HG03196 (cell line): Measurements from ENCODE around the gene CORO1C.
"Not testable (repeated sequence)": the region's sequence is repeated elsewhere in the genome, so short reads cannot be mapped to it uniquely, and the experiment has no call there.

ENCODE experiments used
- ATAC-seq: cut with Tn5 transposase; IDR thresholded peaks from one replicate; pipeline ENCODE4 v1.9.1; 2021; ENCODE audit not compliant: unreplicated experiment

Gene CORO1C

DNA sequence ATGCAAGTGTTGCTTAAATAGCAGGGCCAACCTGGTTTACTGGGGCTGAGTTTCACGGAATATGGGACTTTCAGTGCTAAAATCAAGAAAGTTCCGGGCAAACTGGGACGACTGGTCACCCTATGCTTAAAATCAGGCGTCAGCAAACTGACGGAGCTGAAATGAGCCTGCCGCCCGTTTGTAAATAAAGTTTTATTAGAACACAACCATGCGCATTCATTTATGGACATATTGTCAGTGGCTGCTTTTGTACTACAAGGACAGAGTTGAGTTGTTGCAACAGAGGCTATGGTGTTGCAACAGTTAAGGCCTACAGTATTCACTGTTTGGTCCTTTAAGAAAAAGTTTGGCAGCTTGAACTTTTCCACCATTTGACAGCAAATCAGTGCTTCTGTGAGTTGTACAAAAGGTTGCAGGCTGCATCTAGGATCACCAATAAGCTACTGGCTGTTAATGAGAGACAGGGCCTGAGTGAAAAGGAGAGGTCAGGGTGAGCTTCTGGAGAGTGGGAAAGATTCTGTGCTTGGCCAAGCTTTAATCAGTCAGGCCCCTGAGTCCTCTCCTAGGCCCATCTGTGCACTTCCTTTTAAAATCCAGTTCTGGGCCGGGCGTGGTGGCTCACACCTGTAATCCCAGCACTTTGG is 111.0 kb downstream of the CORO1C start:
- ATAC-seq = no peak

DNA sequence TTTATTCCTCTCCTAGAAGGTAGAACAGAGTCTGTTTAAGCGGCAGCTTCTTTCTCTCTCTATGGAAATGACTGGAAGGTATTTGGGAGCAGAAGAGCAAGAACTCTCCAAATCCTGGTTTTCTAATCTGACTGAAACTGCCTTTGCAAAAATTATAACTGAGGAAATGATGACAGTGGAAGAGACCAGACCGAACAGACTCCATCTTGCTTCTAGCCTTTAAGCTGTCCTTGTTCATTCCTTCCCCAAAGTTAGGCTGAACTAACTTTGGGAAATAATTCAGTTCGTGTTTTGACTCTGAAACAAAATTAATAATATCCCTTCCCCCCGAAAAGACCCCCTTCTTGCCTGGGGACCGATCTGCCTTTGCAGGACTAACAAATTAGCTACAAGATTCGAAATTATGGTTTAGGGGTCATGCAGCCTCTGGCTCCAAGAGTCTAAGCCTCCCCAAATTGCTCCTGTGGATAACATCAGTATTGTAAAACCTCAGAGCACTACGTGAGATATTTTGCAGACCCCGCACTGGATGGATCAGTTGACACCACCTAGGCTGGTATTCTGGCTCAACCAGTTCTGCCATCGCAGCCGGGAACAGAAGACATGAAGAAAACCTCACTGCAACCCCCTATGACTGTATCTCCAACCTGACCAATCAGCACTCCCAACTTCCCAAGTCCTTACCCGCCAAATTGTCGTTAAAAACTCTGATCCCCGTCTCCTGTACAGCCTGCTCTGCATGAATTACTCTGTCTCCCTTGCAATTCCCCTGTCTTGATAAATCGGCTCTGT is 111.8 kb downstream of the CORO1C start:
- ATAC-seq = no peak

DNA sequence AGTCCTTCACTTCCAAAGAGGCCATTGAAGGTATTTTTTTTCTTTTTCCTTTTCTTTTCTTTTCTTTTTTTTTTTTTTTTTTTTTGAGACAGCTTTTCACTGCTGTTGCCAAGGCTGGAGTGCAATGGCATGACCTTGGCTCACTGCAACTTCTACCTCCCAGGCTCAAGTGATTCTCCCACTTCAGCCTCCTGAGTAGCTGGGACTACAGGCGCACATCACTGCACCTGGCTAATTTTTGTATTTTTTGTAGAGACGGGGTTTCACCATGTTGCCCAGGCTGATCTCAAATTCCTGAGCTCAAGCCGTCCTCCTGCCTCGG is 112.4 kb downstream of the CORO1C start:
- ATAC-seq = not testable (repeated sequence)

DNA sequence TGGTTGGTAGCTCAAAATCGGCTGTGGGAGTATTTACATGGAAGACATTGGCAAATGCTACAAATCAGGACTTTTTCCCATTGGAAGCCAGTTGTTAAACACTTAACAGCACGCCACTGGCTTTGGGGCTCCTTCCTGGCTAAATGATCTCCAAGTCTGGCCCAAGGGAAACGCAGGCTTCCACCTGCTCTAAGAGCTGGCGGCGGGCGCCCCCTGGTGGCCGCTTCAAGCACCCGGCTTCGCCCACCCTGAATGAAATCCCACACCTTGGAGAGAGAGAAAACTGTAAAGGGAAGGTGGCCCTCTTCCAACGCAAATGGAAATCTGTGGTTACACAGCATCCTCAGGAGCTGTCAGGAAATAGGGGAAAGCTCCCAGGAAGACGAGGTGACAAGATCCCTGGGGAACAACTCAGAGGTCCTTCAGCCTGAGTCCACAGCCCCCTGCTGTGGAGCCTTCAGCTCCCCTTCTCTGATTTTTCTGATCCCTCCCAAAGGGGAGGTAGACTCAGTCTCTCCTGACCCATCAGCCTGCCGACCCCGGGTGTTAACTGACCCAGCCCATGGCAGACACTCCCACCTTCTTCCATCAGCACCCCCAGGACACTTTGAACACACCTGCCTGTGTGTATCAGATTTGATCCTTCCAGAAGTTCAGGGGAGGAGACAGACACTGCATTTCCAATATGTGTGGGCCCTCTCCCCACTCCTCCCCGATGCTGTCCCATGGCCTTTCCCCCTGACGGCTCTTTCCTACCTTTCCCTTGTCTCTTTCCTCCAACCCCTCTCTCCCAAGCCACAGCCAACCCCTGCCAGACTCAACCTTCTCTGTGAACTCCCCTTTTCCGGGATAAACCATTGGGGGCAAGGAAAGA is 113.0 kb downstream of the CORO1C start:
- ATAC-seq = peak; percentile 49

DNA sequence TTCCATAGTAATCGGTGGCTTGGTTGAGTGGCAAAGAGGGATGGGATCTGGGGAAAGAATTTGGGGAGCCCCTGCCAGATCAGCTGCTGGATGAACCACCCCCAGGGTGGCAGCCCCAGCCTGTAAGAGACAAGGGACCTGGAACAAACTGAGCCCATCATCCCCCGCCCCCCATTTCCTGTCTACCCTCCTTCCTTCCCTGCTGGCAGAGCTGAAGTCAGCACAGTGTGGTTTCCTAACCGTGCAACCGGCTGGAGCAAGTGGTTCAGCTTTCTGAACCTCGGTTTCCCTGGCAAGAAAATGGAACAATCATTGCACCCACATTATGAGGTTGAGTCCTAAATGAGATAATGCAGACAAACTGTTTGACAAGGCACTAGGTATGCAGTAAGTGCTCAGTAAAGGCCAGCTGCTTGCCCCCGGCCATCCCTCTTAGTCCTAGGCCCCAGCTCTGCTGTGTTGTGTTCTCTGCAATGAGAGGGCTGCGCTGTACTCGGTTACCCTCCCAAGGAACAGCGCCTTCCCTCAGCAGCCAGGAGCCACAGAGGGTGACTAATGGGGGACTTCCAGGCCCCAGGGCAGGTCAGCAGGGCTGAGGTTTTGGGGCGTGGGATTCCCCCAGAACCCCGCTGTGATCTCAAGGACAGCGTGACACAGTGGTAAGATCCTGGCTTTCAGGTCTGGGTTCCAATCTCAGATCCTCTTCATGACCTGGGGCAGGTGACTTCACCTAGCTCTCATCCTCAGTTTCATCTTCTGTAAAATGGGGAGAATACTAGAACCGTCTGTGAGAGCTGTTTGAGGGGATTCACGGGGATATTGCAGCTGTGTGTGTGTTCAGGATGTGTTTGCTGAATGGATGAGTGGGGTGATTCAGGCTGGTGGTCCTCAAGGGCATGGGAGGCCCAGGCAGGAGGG is 114.1 kb downstream of the CORO1C start:
- peak; percentile 74 for ATAC-seq

DNA sequence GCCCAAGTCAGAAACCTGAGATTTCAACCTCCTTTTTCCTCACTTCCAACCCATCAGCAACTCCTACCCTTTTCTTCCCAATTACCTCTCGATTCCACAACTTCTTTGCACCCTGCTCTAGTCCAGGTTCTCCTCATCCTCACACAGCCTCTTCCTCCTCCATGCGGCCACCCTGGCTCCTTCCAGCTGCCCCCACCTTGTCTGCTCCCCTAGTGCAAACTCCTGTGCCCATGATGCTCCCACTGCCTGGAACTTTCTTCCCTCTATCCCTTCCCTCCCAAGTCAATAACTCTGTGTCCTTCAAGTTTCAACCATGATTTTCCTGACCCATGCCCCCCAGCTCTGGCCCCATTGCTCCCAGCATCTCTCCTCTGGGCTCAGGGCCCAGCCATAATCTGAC is 115.0 kb downstream of the CORO1C start:
- no peak for ATAC-seq

DNA sequence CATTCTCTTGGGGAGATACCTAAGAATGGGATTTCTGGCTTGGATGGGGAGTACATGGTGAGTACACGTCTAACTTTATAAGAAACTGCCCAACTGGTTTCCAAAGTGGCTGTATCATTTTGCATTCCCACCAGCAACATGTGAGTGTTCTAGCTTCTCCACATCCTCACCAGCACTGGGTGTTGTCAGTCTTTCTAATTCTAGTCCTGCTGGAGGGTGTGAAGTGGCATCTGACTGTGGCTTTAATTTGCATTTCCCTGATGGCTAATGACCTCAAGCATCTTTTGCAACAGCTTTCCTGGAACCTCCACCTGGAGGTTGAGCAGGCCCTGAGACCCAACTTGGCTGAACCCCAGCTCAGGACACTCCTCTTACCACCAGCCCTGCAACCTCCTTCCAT is 115.4 kb downstream of the CORO1C start:
- no peak for ATAC-seq

DNA sequence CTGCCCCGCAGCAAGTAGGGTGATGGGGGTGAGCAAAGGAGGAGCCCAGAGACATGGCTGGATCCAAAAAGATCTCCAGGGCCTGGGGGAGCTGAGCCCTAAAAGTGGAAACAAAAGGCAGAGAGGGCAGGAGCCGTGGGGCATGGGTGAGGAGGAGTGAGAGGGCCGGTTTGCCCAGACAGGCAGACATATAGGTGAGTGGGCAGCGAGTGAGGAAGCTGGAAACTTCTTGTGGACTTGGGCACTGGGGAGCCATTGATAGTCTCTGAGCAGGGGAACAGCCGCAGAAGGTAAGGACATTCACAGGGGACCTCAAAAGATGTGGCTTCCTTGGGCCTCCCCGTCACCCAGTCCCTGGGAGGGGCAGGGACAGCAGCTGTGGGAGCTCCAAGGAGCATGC is 116.7 kb downstream of the CORO1C start:
- ATAC-seq = no peak

DNA sequence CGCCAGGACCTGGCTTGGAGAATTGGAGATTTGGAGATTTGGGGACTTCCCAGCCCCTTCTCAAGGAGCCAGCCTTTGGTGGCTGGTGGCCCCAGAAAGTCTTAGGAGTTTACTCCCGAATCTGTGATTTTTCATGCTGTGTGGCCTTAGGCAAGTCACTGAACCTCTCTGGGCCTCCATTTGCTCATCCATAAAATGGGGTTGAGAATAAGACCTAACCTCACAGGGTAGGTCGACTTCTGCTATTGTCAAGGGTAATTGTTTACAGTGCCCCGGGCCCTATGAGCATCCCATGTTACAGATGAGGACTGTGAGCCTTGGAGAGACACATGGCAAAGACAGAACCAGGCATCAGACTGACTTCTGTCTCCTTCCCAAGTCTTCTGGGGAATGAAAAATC is 117.3 kb downstream of the CORO1C start:
- no peak for ATAC-seq

DNA sequence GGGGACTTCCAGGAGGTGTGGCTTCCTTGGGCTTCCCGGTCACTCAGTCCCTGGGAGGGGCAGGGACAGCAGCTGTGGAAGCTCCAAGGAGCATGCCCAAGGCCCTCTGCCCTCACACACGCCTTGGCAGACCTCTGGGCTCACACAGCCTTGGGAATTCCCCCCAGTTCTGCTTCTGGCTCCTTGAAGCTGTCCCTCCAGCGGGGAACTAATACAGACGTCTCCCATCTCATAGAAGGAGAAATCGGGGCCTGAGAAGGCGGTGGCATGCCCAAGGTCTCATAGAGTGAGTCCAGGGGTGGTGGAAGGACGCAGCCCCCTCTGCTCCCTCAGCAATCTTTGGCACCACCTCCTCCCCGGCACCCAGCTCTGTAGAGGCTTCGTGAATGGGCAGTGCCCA is 117.8 kb downstream of the CORO1C start:
- ATAC-seq = no peak

DNA sequence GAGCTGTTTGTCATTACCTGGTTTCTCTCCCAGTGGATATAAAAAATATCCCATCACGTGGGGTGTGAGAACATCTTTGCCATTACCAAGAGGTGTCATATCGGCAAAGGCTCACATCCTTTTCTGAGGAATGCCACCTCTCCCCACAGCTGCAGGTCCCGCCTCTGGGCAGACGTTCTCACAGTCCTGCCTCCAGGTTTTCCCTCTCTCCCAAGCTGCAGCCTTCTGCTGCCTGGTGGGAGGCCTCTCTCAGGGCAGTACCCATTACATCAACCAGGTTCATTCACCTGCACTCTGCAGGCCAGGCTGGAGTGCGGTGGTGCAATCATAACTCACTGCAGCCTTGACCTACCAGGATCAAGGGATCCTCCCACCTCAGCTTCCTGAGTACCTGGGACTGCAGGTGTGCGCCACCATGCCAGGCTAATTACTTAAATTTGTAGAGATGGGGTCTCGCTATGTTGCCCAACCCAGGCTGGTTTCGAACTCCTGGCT is 118.5 kb downstream of the CORO1C start:
- no peak for ATAC-seq

DNA sequence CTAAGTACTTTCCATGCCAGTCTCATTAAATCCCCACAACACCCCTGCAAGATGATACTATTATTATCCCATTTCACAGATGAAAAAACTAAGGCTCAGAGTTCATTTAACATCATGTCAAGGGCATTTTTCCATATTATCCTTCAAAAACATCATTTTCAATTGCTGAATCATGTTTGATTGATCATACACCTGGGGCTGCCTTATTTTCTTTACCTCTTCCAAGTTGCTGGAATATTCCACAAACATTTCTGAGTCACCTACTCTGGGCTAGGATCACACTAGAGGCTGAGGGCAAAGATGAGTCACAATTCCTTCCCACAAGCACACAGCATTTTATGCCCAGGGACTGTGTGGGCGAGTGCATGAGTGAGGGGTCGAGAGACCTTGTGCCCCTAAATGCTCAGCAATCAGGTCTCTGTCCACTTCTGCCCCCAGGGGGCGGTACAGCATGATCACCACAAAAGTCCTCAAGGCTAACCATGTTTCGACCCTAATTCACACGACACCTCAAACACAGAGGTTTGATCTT is 119.4 kb downstream of the CORO1C start:
- no peak for ATAC-seq

DNA sequence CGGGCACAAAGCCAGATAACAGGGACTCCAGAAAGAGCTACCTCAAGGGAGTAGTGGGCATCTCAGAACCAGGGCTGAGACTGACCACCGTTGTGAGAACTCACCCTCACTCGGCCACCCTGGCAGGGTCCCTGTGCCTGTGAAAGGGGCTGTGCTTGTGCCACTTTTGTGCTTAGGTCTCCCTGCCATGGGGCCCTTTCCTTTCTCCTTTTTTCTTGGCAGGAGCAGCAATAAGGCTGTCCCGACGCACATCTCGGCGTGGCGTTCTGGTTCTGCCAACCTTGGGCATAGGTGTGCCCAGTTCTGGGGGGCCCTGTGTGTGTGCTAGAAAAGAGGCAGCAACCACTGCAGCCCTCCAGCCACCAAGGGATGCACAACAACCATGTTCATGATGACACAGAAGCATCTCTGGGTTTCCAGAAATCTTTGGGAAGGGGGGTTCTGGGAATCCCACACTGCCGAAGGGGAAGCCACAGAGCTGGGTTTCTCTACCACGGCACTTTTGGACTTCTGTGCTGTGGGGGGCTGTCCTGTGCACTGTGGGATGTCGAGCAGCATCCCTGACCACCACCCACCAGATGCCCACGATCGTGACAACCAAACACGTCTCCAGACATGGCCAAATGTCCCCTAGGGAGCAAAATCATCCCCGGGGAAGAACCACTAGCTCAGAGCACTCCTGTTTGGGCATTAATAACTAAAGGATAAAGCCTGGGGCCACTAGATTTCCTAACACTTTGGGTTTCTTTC is 120.3 kb downstream of the CORO1C start:
- ATAC-seq = no peak

DNA sequence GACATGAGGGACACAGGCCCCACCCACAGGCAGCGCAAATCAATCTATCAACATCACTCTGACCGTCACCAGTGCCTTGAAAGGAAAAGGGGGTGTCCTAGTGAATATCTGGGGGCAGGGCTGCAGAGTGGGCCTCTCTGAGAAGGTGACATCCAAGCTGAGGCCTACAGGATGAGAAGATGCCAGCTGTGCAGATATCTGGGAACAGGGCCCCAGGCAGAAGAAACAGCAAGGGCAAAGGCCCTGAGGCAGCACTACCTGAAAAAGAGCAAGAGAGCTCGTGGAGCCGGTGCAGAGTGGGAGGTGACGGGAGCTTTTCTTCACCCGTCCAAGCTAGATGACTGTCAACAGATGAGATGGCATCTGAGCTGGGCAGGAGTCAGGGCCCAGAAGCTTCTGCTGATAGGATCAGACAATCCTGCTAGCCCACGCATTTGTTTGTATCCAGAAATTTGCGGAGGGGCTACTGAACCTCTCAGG is 120.9 kb downstream of the CORO1C start:
- ATAC-seq = no peak

DNA sequence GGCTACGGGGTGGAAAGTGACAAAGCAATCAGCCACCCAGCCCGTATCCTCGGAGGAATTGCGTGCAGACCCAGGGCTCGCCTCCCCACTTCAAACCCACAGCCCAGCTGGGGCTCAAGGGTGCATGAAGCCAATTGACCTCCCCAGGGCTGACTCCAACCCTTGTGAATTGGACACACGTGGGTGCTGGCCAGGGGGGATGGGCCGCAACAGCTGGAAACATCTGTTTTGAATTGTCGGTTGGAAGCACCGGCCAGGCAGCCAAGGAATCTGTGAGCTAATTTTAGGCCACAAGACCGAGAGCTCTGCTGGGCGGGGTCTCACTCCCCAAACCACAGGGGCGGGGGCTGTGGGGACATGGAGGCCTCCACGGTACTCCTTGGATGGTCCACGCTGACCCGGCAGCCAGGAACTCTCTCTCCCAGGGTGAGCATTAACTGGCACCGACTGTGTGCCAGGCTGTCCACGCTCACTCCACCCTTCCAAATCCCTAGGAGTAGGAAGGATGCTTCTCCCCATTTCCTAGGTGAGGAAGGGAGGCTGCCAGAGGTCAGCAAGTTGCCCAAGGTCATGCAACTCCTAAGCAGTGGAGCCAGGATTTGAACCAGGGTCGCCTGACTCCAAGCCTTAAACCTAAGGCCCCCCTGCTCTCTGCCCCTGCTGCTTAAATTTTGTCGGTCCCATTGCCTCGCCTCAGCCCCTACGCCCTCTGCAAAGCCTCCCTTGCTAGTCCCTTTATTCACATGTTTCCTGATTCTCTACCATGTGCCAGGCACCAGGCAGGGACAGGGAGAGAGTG is 121.6 kb downstream of the CORO1C start:
- no peak for ATAC-seq

DNA sequence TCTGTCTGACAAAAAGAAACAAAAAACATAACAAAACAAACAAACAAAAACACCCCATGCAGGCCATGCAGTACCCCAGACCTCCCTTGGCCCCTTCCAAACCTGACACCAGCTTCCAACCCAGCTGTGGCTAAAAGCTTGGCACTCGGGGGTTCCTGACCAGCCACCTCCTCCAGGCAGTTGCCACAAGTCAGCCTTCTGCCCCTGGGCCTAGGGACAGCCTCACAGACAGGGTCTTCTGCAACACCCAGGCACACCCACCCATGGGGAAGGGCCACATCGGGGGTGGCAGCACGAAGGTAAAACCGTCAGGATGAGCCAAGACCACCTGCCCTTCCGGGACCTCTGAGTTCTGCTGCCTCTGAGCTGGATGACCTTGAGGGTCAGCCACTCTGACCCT is 122.7 kb downstream of the CORO1C start:
- ATAC-seq = no peak

DNA sequence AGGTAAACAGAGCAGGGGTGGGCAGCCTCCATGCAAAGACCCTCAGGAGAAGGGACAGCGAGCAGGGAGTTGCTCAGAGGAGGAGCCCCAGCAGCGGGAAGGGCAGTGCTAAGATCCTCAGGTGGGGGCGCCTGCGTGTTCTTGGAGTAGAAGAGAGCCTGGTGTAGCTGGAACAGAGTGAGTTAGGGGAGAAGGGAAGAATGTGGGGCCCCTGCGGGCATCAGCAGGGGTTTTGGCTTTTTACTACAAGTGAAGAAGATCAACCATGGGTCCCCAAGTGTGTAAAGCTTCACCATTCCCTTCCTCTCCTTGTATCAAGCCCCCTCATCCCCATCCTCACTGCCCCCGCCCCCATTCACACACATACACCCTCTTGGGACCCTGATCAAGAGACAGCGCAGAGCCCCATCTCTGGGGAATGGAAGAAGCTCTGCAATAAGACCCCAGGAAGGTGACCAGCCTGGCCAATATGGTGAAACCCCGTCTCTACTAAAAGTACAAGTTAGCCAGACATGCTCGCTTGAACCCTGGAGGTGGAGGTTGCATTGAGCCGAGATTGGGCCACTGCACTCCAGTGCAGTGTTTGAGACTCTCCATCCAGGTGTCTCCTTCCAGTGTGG is 123.2 kb downstream of the CORO1C start:
- ATAC-seq = no peak

DNA sequence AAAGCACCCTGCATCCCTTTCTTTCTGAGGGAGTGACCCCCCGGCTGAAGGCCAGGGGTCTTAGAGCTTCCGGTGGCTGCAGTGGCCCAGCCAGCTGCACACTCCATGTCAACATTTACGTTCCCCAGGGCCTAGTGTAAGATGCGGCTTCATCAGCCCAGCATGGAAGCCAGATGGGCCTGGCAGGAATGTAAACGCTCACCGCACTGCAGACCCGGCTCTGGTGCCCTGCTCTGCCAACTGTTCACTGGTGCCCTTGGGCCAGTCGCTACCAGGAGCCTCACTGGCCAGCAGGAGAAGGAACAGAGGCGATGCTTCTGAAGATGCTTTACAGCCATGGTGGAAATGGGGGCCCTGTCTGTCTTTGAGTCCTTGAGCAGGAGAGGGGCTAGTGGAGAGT is 124.8 kb downstream of the CORO1C start:
- no peak for ATAC-seq
